ENCODE results near the gene EXOC6. TPM values are rescaled to one million over a fixed set of nuclear protein-coding genes. Genes with fewer than 3 reads are reported as not detected.

Gene EXOC6
- total RNA-seq, 2 experiments from 2014 or later: 8.8 to 9.5 TPM

- Mint-ChIP-seq H3K27ac (no peak overlapping the region), H3K4me3 (no peak overlapping the region), H3K4me1 (ENCODE audit: low read depth) (peaks cover 7% of the 10 kb centered on the region), H3K27me3 (no peaks in the 10 kb centered on the region), H3K36me3 (ENCODE audit: low read depth) (no peaks in the 10 kb centered on the region), H3K9me3 (peaks cover 1% of the 10 kb centered on the region)
- ATAC-seq: no peak
- ChIA-PET CTCF (interaction anchor here (1.2 to 1.6 kb wide), 4 partner anchors 10 to 24 kb away, joined by 3 to 9 read pairs (median 4); no protein-coding TSS in a partner anchor), POLR2A (interaction anchor here (1.1 kb wide), 1 partner anchor 13 kb away, joined by 4 read pairs; no protein-coding TSS in a partner anchor)
- intact Hi-C loops (cut with micrococcal nuclease): no loop called here
- no peak for TF ChIP-seq CTCF (IDR thresholded peaks at IDR 0.05)
- DNase-seq: no peak
Measured at GRCh38 chr10:92867235-92867634, 18.9 kb downstream of the EXOC6 start.

- Mint-ChIP-seq H3K27ac (no peak overlapping the region), H3K9me3 (peaks cover 1% of the 10 kb centered on the region), H3K36me3 (ENCODE audit: low read depth) (no peaks in the 10 kb centered on the region), H3K27me3 (no peaks in the 10 kb centered on the region), H3K4me1 (ENCODE audit: low read depth) (peaks cover 13% of the 10 kb centered on the region), H3K4me3 (no peak overlapping the region)
- DNase-seq: no peak
- ChIA-PET POLR2A (no interaction called here), CTCF (interaction anchor here (0.8 to 1.6 kb wide), 5 partner anchors 9 to 30 kb away, joined by 3 to 5 read pairs (median 4); no protein-coding TSS in a partner anchor)
- ATAC-seq: no peak
- intact Hi-C loops (cut with micrococcal nuclease): no loop called here
- TF ChIP-seq CTCF (IDR thresholded peaks at IDR 0.05): no peak
Measured at GRCh38 chr10:92868036-92868435, 19.7 kb downstream of the EXOC6 start.

- Mint-ChIP-seq H3K36me3 (ENCODE audit: low read depth) (no peaks in the 10 kb centered on the region), H3K27me3 (no peaks in the 10 kb centered on the region), H3K4me1 (ENCODE audit: low read depth) (peaks cover 16% of the 10 kb centered on the region), H3K27ac (no peak overlapping the region), H3K4me3 (no peak overlapping the region), H3K9me3 (no peaks in the 10 kb centered on the region)
- ChIA-PET CTCF (interaction anchor here (1.2 to 1.4 kb wide), 2 partner anchors 18 to 30 kb away, joined by 3 to 4 read pairs; no protein-coding TSS in a partner anchor), POLR2A (interaction anchor here (0.6 kb wide), 1 partner anchor 292 kb away, joined by 3 read pairs; no protein-coding TSS in a partner anchor)
- intact Hi-C loops (cut with micrococcal nuclease): no loop called here
- no peak for ATAC-seq
- TF ChIP-seq CTCF (IDR thresholded peaks at IDR 0.05): no peak
- DNase-seq: no peak
Measured at GRCh38 chr10:92868557-92868956, 20.2 kb downstream of the EXOC6 start.

- ChIA-PET POLR2A (no interaction called here), CTCF (interaction anchor here (2.4 kb wide), 1 partner anchor 30 kb away, joined by 10 read pairs; no protein-coding TSS in a partner anchor)
- intact Hi-C loops (cut with micrococcal nuclease): no loop called here
- no peaks in the 10 kb centered on the region for H3K9me3 Mint-ChIP-seq
- no peaks in the 10 kb centered on the region for H3K36me3 Mint-ChIP-seq (ENCODE audit: low read depth)
- H3K27ac Mint-ChIP-seq: no peak overlapping the region
- no peak overlapping the region for H3K4me3 Mint-ChIP-seq
- TF ChIP-seq CTCF (IDR thresholded peaks at IDR 0.05): no peak
- ATAC-seq (no peak), DNase-seq (no peak)
- H3K27me3 Mint-ChIP-seq: no peaks in the 10 kb centered on the region
- H3K4me1 Mint-ChIP-seq (ENCODE audit: low read depth): peaks cover 30% of the 10 kb centered on the region
Measured at GRCh38 chr10:92873029-92873428, 24.7 kb downstream of the EXOC6 start.

GRCh38 chr10:92876509-92877036, 28.3 kb downstream of the EXOC6 start:
- POLR2A ChIA-PET: no interaction called here
- no peak for TF ChIP-seq CTCF (IDR thresholded peaks at IDR 0.05)
- no peak overlapping the region for H3K27ac Mint-ChIP-seq
- H3K27me3 Mint-ChIP-seq: no peaks in the 10 kb centered on the region
- no peak overlapping the region for H3K4me3 Mint-ChIP-seq
- no peak for ATAC-seq
- CTCF ChIA-PET: interaction anchor here (0.9 to 1.6 kb wide), 5 partner anchors 9 to 35 kb away, joined by 3 to 6 read pairs (median 3); partner anchors contain the start of gene EXOC6
- peaks cover 27% of the 10 kb centered on the region for H3K4me1 Mint-ChIP-seq (ENCODE audit: low read depth)
- H3K36me3 Mint-ChIP-seq (ENCODE audit: low read depth): no peaks in the 10 kb centered on the region
- H3K9me3 Mint-ChIP-seq: no peaks in the 10 kb centered on the region
- no peak for DNase-seq
- intact Hi-C loops (cut with micrococcal nuclease): no loop called here
